ENCODE measurements around the gene TEX54. TPM values are rescaled to one million over a fixed set of nuclear protein-coding genes. Genes with fewer than 3 reads are reported as not detected.
A peak's percentile ranks its signal among the peaks of the same experiment; 100 is the strongest.

The TEX54 gene
- total and polyA plus RNA-seq, 2 of the 4 experiments (the other 2 are of a cell fraction): not detected

- Histone ChIP-seq H4K5ac (ENCODE audit: low read depth, low read length) (no peak overlapping the region), H3K36me3 (ENCODE audit: control insufficient read depth, insufficient read depth, low read length) (peaks cover 30% of the 10 kb centered on the region), H3K23ac (ENCODE audit: low read depth, low read length) (0 out of 2 replicates have a peak overlapping the region, but pooled peaks have one; percentile 70), H2BK120ac (ENCODE audit: low read depth, low read length) (no peak overlapping the region), H2AK9ac (replicated peaks; ENCODE audit: low read depth, low read length, poor library complexity) (no peak overlapping the region), H3K4me1 (ENCODE audit: control insufficient read depth, insufficient read depth, low read length) (peaks cover 2% of the 10 kb centered on the region; the same call in 1 of the 2 replicates), H3K27ac (ENCODE audit: insufficient read depth, low read length) (no peak overlapping the region), H4K20me1 (ENCODE audit: insufficient read depth, low read length) (peaks cover 42% of the 10 kb centered on the region), H3K4me2 (ENCODE audit: low read depth, low read length) (no peak overlapping the region), H3K4me3 (ENCODE audit: insufficient read depth, low read depth, low read length) (no peak overlapping the region), H4K8ac (ENCODE audit: low read depth in 2 of 2, low read length in 2 of 2) (no peak overlapping the region), H2AFZ (replicated peaks; ENCODE audit: low read length, poor library complexity) (no peak overlapping the region), H3K9ac (ENCODE audit: low read depth, low read length) (no peak overlapping the region), H3K4ac (ENCODE audit: low read depth, low read length) (no peak overlapping the region), H3K79me1 (ENCODE audit: low read depth in 1 of 2, low read length in 2 of 2) (peaks cover 20 to 50% of the 10 kb centered on the region in 2 experiments), H3K18ac (ENCODE audit: low read depth, low read length) (no peak overlapping the region), H2BK5ac (ENCODE audit: low read depth, low read length, poor library complexity, severe bottlenecking) (no peak overlapping the region), H4K91ac (ENCODE audit: insufficient read depth, low read depth, low read length) (no peak overlapping the region), H3K14ac (replicated peaks; ENCODE audit: low read depth, low read length) (no peak overlapping the region), H2BK20ac (ENCODE audit: low read depth, low read length) (no peak overlapping the region), H3K9me1 (ENCODE audit: insufficient read depth, low read length) (0 out of 2 replicates have a peak, but pooled peaks cover 4% of the 10 kb centered on the region), H3K27me3 (ENCODE audit: control insufficient read depth, insufficient read depth, low read length) (no peaks in the 10 kb centered on the region), H3K9me3 (ENCODE audit: control insufficient read depth, insufficient read depth, low read length) (no peaks in the 10 kb centered on the region), H3K56ac (ENCODE audit: extremely low read depth, insufficient read depth, low read length) (no peak overlapping the region), H2AK5ac (ENCODE audit: low read depth, low read length) (no peak overlapping the region), H2BK15ac (ENCODE audit: low read depth, low read length) (no peak overlapping the region)
- CTCF ChIA-PET: no interaction called here
- ATAC-seq (ENCODE audit: low read depth) (no peak), DNase-seq (no peak)
- BruUV-seq (replicated peaks): no TSS peak
- intact Hi-C loops (cut with micrococcal nuclease) (no loop called here), in situ Hi-C loops (cut with MboI; ENCODE audit: low sequenced_read_pairs) (loop anchor here (25.0 kb wide), 1 partner anchor 465 kb away; no protein-coding TSS in a partner anchor), dilution Hi-C loops (cut with HindIII; ENCODE audit: low sequenced_read_pairs, unreplicated experiment) (no loop called here)
- POLR2A ChIA-PET (ENCODE audit: unreplicated experiment): no interaction called here
- TF ChIP-seq RCOR1 (IDR thresholded peaks at IDR 0.05; ENCODE audit: insufficient replicate concordance, low read length): no peak
- no peak for TF ChIP-seq SMC3 (IDR thresholded peaks at IDR 0.05; ENCODE audit: low read depth, low read length)
- TF ChIP-seq CHD1 (IDR thresholded peaks at IDR 0.05; ENCODE audit: low read depth, low read length): no peak
These were observed 20.0 kb upstream of the TEX54 start for GRCh38 chr11:62852523-62853188.
